Fibroblast of lung (primary cell): ENCODE data around the gene KLHL29. TPM values are rescaled to one million over a fixed set of nuclear protein-coding genes. Genes with fewer than 3 reads are reported as not detected.

Experiments used
- DNase-seq, 2 donors: peaks; one replicate each; pipeline versions ENCODE4 v3.0.0 to v3.0.0-alpha.2; 2010; ENCODE audit warnings: low read depth in 2 of 2
- H2AFZ ChIP-seq: 2 replicates; pipeline ENCODE4 v1.5.1; 2012; ENCODE audit warnings: low read length, control low read depth, inconsistent platforms
- H3K27ac ChIP-seq: 2 replicates; pipeline ENCODE4 v1.5.1; 2011; ENCODE audit warnings: low read length, control low read depth; ENCODE audit not compliant: insufficient read depth
- H3K27me3 ChIP-seq: 2 replicates; pipeline ENCODE4 v1.5.1; 2011; ENCODE audit warnings: mild to moderate bottlenecking, low read length; ENCODE audit not compliant: control insufficient read depth, insufficient read depth
- H3K36me3 ChIP-seq: 2 replicates; pipeline ENCODE4 v1.5.1; 2011; ENCODE audit warnings: low read length; ENCODE audit not compliant: control insufficient read depth, insufficient read depth
- H3K4me1 ChIP-seq: 2 replicates; pipeline ENCODE4 v1.5.1; 2011; ENCODE audit warnings: low read length; ENCODE audit not compliant: control insufficient read depth, insufficient read depth; ENCODE audit errors: extremely low read depth
- H3K4me2 ChIP-seq: 2 replicates; pipeline ENCODE4 v1.5.1; 2011; ENCODE audit warnings: low read length, control low read depth; ENCODE audit not compliant: insufficient read depth; ENCODE audit errors: extremely low read depth
- H3K4me3 ChIP-seq, 4 experiments: fragments of 200-600 bp in 1 of 4; sonication (generic) in 1 of 4; replicated peaks in 1 of 4; 2 replicates each; pipeline ENCODE4 v1.5.1; 2011 to 2016; ENCODE audit warnings: low read length in 4 of 4, low read depth in 3 of 4, mild to moderate bottlenecking in 3 of 4, control low read depth in 2 of 4, inconsistent platforms in 1 of 4, mixed read lengths in 1 of 4; ENCODE audit not compliant: insufficient read depth in 1 of 4; ENCODE audit errors: control extremely low read depth in 1 of 4
- H3K79me2 ChIP-seq: 2 replicates; pipeline ENCODE4 v1.5.1; 2012; ENCODE audit warnings: mild to moderate bottlenecking, low read length, inconsistent platforms; ENCODE audit not compliant: control insufficient read depth, insufficient read depth
- H3K9ac ChIP-seq: 2 replicates; pipeline ENCODE4 v1.5.1; 2011; ENCODE audit warnings: mild to moderate bottlenecking, low read length, control low read depth; ENCODE audit not compliant: insufficient read depth
- H3K9me3 ChIP-seq: 2 replicates; pipeline ENCODE4 v1.5.1; 2012; ENCODE audit warnings: low read depth, low read length; ENCODE audit not compliant: control insufficient read depth, insufficient read depth
- H4K20me1 ChIP-seq: 2 replicates; pipeline ENCODE4 v1.5.1; 2011; ENCODE audit warnings: low read length; ENCODE audit not compliant: control insufficient read depth, insufficient read depth; ENCODE audit errors: extremely low read depth
- EZH2 ChIP-seq: IDR thresholded peaks from 2 replicates; pipeline ENCODE4 v1.5.1; 2012; ENCODE audit warnings: low read length, control low read depth, mild to moderate bottlenecking; ENCODE audit errors: missing control alignments
- polyA plus RNA-seq, 2 donors: library from polyadenylated mRNA; depleted of rRNA in 1 of 2; stranded (reverse) in 1 of 2; unstranded in 1 of 2; fragments of >200 nt; gene quantifications; 2 replicates each; pipeline ENCODE4 v1.2.1, GENCODE V29; 2011 to 2012; ENCODE audit warnings: missing spikeins in 1 of 2
- total RNA-seq: library from RNA; depleted of rRNA; stranded (reverse); fragments of >200 nt; gene quantifications from 2 replicates; pipeline ENCODE4 v1.2.1, GENCODE V29; 2014
- TF ChIP-seq, protein P1 (sequence below), 2 donors: IDR thresholded peaks in 1 of 2; conservative IDR thresholded peaks in 1 of 2; 1 replicate in 1 of 2; 2 replicates in 1 of 2; pipeline ENCODE4 v1.5.1; 2011 to 2012; ENCODE audit warnings: low read length in 2 of 2, control low read depth in 1 of 2, inconsistent platforms in 1 of 2, low read depth in 1 of 2, mild to moderate bottlenecking in 1 of 2

Gene KLHL29
- total and polyA plus RNA-seq, 2 donors (not counting 1 experiment from before 2014, with no cell fraction given), result 7.1 to 7.9 TPM

DNA sequence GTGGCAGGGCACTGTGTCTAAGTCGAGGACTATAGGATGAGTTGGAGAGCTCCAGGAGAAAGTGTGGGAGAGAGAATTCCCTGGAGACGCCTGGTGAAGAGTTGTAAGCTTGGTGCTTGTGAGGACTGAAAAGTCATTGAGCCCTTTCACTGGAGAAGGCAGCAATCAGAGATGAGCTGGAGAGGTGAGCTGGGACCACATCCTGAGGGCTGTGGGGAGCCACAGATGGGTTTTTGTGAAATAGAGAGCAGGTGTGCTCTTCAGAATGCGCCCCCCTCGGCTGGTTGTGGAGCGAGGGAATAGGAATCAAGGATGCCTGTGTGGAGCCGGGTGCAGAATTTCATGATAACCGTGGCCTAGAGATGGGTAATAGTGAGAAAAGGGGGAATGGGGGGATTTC lies 224.3 kb downstream of the KLHL29 start:
- H3K27me3 ChIP-seq, result no peaks in the 10 kb centered on the region
- no peak for DNase-seq
- no peak overlapping the region for H3K27ac ChIP-seq

DNA sequence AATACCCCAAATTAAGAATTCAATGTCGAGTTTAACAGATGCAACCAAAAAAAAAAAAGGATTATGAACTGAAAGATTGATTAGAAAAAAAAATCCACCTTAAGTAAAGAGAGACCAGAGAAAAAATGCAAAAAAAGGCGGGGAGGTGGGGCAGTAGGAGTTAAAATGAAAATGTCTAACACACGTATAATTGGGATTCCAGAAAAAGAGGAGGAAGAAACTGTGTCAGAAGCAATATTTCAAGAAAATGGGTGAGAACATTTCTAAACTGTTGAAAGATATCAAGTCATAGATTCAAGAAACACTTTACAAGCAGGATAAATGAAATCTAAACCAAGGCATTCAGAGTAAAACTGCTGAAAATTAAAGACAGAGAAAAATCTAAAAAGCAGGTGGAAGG lies 226.9 kb downstream of the KLHL29 start:
- no peak overlapping the region for H2AFZ ChIP-seq
- H3K36me3 ChIP-seq, result no peaks in the 10 kb centered on the region
- H3K79me2 ChIP-seq, result no peaks in the 10 kb centered on the region
- TF ChIP-seq, protein P1, sequence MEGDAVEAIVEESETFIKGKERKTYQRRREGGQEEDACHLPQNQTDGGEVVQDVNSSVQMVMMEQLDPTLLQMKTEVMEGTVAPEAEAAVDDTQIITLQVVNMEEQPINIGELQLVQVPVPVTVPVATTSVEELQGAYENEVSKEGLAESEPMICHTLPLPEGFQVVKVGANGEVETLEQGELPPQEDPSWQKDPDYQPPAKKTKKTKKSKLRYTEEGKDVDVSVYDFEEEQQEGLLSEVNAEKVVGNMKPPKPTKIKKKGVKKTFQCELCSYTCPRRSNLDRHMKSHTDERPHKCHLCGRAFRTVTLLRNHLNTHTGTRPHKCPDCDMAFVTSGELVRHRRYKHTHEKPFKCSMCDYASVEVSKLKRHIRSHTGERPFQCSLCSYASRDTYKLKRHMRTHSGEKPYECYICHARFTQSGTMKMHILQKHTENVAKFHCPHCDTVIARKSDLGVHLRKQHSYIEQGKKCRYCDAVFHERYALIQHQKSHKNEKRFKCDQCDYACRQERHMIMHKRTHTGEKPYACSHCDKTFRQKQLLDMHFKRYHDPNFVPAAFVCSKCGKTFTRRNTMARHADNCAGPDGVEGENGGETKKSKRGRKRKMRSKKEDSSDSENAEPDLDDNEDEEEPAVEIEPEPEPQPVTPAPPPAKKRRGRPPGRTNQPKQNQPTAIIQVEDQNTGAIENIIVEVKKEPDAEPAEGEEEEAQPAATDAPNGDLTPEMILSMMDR (conservative IDR thresholded peaks at IDR 0.05 in 1 of 2, IDR thresholded peaks at IDR 0.05 in 1 of 2; ENCODE audit: low read depth in 1 of 2, low read length in 2 of 2), result no peak
- TF ChIP-seq EZH2, result no peak
- H3K4me1 ChIP-seq, result no peaks in the 10 kb centered on the region
- DNase-seq, result no peak
- no peak overlapping the region for H3K27ac ChIP-seq
- H3K4me2 ChIP-seq, result no peak overlapping the region
- H3K4me3 ChIP-seq, result no peak overlapping the region
- no peaks in the 10 kb centered on the region for H3K9me3 ChIP-seq
- no peaks in the 10 kb centered on the region for H4K20me1 ChIP-seq
- H3K27me3 ChIP-seq, result no peaks in the 10 kb centered on the region
- H3K9ac ChIP-seq, result no peak overlapping the region

More for the DNA sequence above, 224.3 kb downstream of the KLHL29 start:
- H3K4me1 ChIP-seq, result no peaks in the 10 kb centered on the region
- H3K36me3 ChIP-seq, result no peaks in the 10 kb centered on the region
- H3K9ac ChIP-seq, result no peak overlapping the region
- no peak overlapping the region for H3K4me2 ChIP-seq
- H3K9me3 ChIP-seq, result no peaks in the 10 kb centered on the region
- no peaks in the 10 kb centered on the region for H4K20me1 ChIP-seq
- H3K4me3 ChIP-seq, result no peak overlapping the region
- no peak for TF ChIP-seq EZH2
- TF ChIP-seq, protein P1 (conservative IDR thresholded peaks at IDR 0.05 in 1 of 2, IDR thresholded peaks at IDR 0.05 in 1 of 2; ENCODE audit: low read depth in 1 of 2, low read length in 2 of 2), result no peak
- H2AFZ ChIP-seq, result no peak overlapping the region
- H3K79me2 ChIP-seq, result no peaks in the 10 kb centered on the region

DNA sequence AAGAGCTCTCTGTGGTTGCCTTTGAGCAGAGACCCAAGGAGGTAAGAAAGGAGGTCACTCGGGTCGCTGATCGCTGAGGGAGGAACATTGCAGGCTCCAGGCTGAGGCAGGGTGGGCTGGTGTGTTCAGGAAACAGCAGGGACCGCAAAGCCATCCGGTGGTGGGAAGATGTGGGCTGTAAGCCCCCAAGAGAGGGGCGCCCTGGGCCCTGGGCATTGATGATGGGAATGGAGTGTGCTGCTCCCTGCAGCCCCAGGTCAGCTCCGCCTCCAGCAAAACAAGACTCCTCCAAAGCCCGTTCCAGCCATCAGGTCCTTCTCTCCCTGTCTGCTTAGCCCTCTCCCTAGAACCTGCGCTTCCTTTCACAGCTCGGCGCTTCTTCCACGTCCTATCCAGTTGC lies 229.7 kb downstream of the KLHL29 start:
- Histone ChIP-seq H3K4me2 (no peak overlapping the region), H3K4me3 (no peak overlapping the region), H3K36me3 (no peaks in the 10 kb centered on the region), H3K27me3 (no peaks in the 10 kb centered on the region), H4K20me1 (no peaks in the 10 kb centered on the region), H3K9me3 (no peaks in the 10 kb centered on the region), H2AFZ (no peak overlapping the region), H3K4me1 (peaks cover 2% of the 10 kb centered on the region), H3K9ac (no peak overlapping the region), H3K79me2 (no peaks in the 10 kb centered on the region), H3K27ac (no peak overlapping the region)
- TF ChIP-seq, protein P1 (conservative IDR thresholded peaks at IDR 0.05 in 1 of 2, IDR thresholded peaks at IDR 0.05 in 1 of 2; ENCODE audit: low read depth in 1 of 2, low read length in 2 of 2), result no peak
- no peak for TF ChIP-seq EZH2
- DNase-seq, result no peak
